ENCODE measurements around the gene SUMF1.
"Not testable (repeated sequence)": the region's sequence is repeated elsewhere in the genome, so short reads cannot be mapped to it uniquely, and the experiment has no call there.

The SUMF1 gene

GRCh38 chr3:4461468-4462090 lies 5.5 kb downstream of the SUMF1 start:
- DNase-seq (ENCODE audit: low read depth in 2 of 2) = no peak

GRCh38 chr3:4460334-4460733 lies 6.7 kb downstream of the SUMF1 start:
- DNase-seq (ENCODE audit: low read depth in 2 of 2) = no peak

- no peak for DNase-seq (ENCODE audit: low read depth in 2 of 2)
These were observed 8.1 kb downstream of the SUMF1 start for GRCh38 chr3:4458961-4459360.

GRCh38 chr3:4456780-4457179 lies 10.3 kb downstream of the SUMF1 start:
- not testable (repeated sequence) for DNase-seq (ENCODE audit: low read depth in 2 of 2)

- DNase-seq (ENCODE audit: low read depth in 2 of 2) = no peak
These were observed 12.9 kb downstream of the SUMF1 start for GRCh38 chr3:4454142-4454541.

- no peak for DNase-seq (ENCODE audit: low read depth in 2 of 2)
These were observed 17.8 kb downstream of the SUMF1 start for GRCh38 chr3:4449043-4449805.

- no peak for DNase-seq (ENCODE audit: low read depth in 2 of 2)
These were observed 18.9 kb downstream of the SUMF1 start for GRCh38 chr3:4448187-4448586.

GRCh38 chr3:4447295-4447999 lies 19.6 kb downstream of the SUMF1 start:
- no peak for DNase-seq (ENCODE audit: low read depth in 2 of 2)

GRCh38 chr3:4440951-4441350 lies 26.1 kb downstream of the SUMF1 start:
- no peak for DNase-seq (ENCODE audit: low read depth in 2 of 2)

- DNase-seq (ENCODE audit: low read depth in 2 of 2) = no peak
These were observed 28.8 kb downstream of the SUMF1 start for GRCh38 chr3:4438296-4438695.

- DNase-seq (ENCODE audit: low read depth in 2 of 2) = no peak
These were observed 34.8 kb downstream of the SUMF1 start for GRCh38 chr3:4432259-4432658.

GRCh38 chr3:4429648-4430350 lies 37.3 kb downstream of the SUMF1 start:
- DNase-seq (ENCODE audit: low read depth in 2 of 2) = no peak

- no peak for DNase-seq (ENCODE audit: low read depth in 2 of 2)
These were observed 40.2 kb downstream of the SUMF1 start for GRCh38 chr3:4426782-4427344.

- no peak for DNase-seq (ENCODE audit: low read depth in 2 of 2)
These were observed 40.7 kb downstream of the SUMF1 start for GRCh38 chr3:4426261-4426781.

GRCh38 chr3:4425707-4426106 lies 41.4 kb downstream of the SUMF1 start:
- peak in 1 of 2 donors; percentile 2 for DNase-seq (ENCODE audit: low read depth in 2 of 2)

GRCh38 chr3:4425055-4425454 lies 42.0 kb downstream of the SUMF1 start:
- no peak for DNase-seq (ENCODE audit: low read depth in 2 of 2)

GRCh38 chr3:4421121-4421520 lies 45.9 kb downstream of the SUMF1 start:
- no peak for DNase-seq (ENCODE audit: low read depth in 2 of 2)

- no peak for DNase-seq (ENCODE audit: low read depth in 2 of 2)
These were observed 47.1 kb downstream of the SUMF1 start for GRCh38 chr3:4419920-4420319.

- DNase-seq (ENCODE audit: low read depth in 2 of 2) = no peak
These were observed 47.7 kb downstream of the SUMF1 start for GRCh38 chr3:4419386-4419785.

- no peak for DNase-seq (ENCODE audit: low read depth in 2 of 2)
These were observed 48.9 kb downstream of the SUMF1 start for GRCh38 chr3:4418156-4418555.

GRCh38 chr3:4417449-4417848 lies 49.6 kb downstream of the SUMF1 start:
- DNase-seq (ENCODE audit: low read depth in 2 of 2) = no peak

- DNase-seq (ENCODE audit: low read depth in 2 of 2) = no peak
These were observed 50.1 kb downstream of the SUMF1 start for GRCh38 chr3:4416961-4417360.
